GM12872 (cell line): ENCODE data around the gene NR1D1.

Experiments
- CTCF ChIP-seq: IDR thresholded peaks from 3 replicates; pipeline ENCODE4 v1.5.1; 2011; ENCODE audit warnings: low read depth, mild to moderate bottlenecking, low read length, moderate library complexity; ENCODE audit not compliant: insufficient read depth

NR1D1 gene

DNA sequence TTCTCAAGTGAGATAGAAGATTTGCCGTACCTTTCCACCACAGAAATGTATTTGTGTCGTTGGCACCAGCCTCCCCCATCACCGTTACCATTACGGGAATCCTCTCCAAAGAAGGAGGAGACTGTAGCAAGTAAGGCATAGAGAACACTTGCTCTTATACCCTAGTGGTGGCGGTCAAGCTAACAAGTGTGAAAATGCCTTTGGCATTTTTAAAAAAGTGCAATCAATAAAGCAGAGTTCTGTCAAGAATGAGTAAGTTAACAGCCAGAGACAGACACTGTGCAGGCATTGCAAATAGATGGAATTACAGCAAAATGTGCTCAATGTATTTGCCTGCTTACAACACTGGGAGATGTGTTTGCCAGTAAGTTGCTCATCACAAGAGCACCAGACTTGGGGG lies 29.1 kb upstream of the NR1D1 start:
- no peak for TF ChIP-seq CTCF

DNA sequence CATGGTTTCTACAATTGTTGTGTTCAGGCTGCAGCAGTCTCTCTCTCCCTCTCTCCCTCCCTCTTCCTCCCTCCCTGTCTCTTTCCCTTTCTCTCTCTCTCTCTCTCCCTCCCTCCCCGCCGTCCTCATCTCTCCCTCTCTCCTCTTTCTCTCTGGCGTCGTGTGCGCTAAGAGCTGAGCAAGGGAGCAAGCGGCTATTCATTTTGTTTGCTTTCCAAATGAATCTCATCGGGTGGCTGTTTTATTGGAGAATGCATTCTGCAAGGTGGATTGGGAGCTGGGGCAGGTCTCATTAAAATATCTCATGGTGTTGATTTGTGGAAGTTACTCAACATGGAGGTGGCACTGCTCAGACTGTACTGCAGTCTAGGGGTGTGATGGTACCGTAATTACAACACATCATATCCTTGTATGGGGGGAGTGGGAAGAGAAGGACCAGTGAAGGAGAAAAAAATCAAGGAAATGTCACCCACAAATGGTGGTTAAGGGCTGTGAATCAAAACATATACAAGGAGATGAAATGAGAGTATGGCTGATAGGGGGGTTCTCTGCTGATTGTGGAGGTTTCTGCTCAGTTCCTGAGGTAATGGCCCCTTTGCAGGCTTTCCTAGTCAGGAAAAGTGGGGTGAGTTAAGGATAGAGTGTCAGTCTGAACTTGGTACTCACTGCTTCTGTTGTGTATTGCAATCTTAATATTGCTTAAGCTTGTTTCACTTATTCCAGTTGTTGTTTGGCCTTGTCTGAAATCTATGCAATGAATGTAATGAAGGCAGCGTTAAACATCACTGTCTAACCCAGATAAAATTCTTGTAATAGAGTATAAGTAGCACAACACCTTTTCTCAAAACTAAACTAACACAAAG lies 24.1 kb upstream of the NR1D1 start:
- TF ChIP-seq CTCF, result no peak

GRCh38 chr17:40123811-40124114 lies 23.4 kb upstream of the NR1D1 start:
- no peak for TF ChIP-seq CTCF

DNA sequence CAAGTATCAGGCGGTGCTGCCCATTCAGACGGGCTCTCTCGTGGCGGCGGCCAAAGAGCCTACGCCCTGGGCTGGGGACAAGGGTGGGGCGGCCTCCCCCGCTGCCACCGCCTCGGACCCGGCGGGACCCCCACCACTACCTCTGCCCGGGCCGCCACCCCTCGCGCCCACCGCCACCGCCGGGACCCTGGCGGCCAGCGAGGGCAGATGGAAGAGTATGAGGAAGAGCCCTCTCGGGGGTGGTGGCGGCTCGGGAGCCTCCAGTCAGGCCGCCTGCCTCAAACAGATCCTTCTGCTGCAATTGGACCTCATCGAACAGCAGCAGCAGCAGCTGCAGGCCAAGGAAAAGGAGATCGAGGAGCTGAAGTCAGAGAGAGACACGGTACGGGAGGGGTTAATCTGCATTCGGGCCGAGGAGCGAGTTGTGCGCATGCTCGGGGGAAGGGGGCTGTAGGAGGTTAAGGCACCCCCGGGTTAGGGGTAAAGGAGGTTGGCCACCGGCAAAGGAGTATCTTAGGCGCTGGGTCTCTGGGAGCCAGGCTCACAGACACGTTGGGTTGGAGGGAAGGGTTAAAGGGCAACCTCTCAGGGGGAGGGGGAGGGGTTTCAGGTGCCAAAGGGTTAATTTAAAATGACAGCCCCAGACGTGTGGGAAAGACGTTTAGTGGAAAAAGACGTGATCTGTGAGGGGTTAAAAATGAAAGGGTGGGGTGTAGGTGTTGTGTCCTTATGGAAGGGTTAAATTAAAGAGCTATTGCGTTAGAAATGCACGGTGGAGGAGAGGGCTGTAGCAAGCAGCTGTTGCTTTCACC lies 22.8 kb upstream of the NR1D1 start:
- TF ChIP-seq CTCF, result no peak

DNA sequence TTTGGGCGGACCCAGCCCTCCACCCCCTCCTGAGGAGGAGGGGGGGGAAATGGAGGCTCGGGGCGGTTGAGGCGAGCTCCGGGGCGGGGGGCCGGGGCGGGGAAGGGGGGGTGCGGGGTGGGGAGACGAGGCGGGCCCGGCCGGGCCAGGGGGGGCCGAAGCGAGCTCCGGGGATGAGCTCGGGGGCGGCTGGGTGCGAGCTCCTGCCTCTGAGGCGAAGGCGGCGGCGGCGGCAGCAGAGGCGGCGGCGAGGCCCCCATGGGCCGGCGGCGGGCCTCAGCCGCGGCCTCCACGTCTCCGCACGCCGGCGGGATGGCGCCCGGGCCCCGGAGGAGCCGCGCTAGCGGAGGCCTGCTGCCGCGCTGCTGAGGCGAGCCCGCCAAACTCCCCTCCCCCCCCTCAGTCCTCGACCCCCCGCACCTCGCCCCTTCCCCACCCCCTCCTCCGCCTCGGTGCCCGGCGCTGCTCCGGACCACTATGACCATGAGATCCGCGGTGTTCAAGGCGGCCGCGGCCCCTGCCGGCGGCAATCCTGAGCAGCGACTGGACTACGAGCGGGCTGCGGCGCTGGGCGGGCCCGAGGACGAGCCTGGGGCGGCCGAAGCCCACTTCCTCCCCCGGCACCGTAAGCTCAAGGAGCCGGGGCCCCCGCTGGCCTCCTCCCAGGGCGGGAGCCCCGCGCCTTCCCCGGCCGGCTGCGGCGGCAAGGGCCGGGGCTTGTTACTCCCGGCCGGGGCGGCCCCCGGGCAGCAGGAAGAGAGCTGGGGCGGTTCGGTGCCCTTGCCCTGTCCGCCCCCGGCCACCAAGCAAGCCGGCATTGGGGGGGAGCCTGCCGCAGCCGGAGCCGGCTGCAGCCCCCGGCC lies 22.0 kb upstream of the NR1D1 start:
- TF ChIP-seq CTCF, result no peak

DNA sequence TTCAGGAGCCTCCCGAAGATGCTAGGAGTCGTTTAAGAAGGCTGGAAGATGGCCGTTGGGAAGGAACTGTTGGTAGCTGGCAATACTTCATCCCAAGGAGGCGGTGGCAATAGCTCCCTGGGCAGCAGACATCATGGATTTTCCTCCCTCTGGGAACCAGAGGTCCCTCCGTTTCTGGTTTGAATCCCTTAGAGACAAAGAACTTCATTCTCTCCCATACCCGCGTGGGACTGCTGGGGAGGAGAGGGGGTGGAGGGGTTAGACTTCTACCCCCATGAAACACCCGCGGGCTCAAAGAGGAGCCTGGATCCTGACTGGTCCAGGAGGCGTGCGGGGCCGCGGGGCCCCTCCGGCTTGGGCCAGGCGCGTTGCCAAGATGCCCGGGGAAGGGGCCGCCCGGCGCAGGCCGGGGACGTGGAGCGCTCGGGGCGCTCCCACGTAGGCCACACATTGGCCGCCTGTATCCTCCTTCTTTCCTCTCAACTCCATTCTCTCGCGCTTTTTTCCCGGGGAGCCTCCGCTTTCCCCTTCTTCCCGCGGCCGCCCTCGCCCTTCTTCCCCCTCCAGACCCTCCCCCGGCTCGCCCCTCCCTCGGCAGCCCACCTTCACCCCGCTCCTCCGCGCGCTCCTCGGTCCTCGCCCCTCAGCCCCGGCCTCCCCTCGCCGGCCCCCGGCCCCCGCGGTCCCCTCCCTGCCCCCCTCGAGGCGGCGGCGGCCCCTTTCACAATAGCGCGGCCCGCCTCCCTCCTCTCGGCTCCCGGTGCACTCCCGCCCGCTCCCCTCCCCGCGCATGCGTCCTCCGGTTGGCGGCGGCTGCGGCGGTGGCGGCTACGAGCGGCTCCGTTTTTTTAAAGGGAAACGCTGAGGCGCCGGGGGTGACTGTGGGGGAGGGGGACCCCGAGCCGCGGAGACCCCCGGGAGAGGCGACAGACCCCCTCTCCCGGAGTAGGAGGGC lies 21.1 kb upstream of the NR1D1 start, which contains the start of gene MSL1:
Gene MSL1 (plus strand): TSS at position 791 of the 955 bp plus-strand sequence. CDS start 642 bp downstream, outside the sequence.
- TF ChIP-seq CTCF, result no peak
